GM13977 (cell line): ENCODE measurements around the gene CHRDL2.

Source experiments
- DNase-seq: peaks from one replicate; pipeline ENCODE4 v3.0.0; 2012; ENCODE audit warnings: low spot score
- CTCF ChIP-seq: IDR thresholded peaks from 2 replicates; pipeline ENCODE4 v1.5.1; 2012; ENCODE audit warnings: mild to moderate bottlenecking, control low read depth; ENCODE audit not compliant: insufficient read depth; ENCODE audit errors: extremely low read depth, missing control alignments
- in situ Hi-C: fragments of 300-500 bp; cut with MboI; formaldehyde crosslinking; loops from one replicate; pipeline ENCODE4 v1.12.0; 2022; ENCODE audit warnings: low sequenced_read_pairs, low pct_unique_long_range_greater_than_20kb, mixed read lengths, inconsistent platforms; ENCODE audit not compliant: unreplicated experiment

Gene CHRDL2

GRCh38 chr11:74731301-74732094, at the start of gene CHRDL2:
CHRDL2 (minus strand) TSS chr11:74731426; CDS start chr11:74730888, 538 bp downstream.
- in situ Hi-C loops, result no loop called here
- no peak for TF ChIP-seq CTCF
- DNase-seq, result no peak

- no peak for TF ChIP-seq CTCF
- in situ Hi-C loops, result no loop called here
- DNase-seq, result no peak
These were observed 49.2 kb upstream of the CHRDL2 start for GRCh38 chr11:74780248-74781005.

- in situ Hi-C loops, result no loop called here
- TF ChIP-seq CTCF, result no peak
- DNase-seq, result no peak
These were observed 47.4 kb upstream of the CHRDL2 start for GRCh38 chr11:74778581-74778980.

- in situ Hi-C loops, result no loop called here
- DNase-seq, result no peak
- no peak for TF ChIP-seq CTCF
These were observed 46.7 kb upstream of the CHRDL2 start for GRCh38 chr11:74777877-74778276.

- no peak for TF ChIP-seq CTCF
- in situ Hi-C loops, result no loop called here
- DNase-seq, result no peak
These were observed 45.8 kb upstream of the CHRDL2 start for GRCh38 chr11:74777038-74777437.

- in situ Hi-C loops, result no loop called here
- no peak for TF ChIP-seq CTCF
- no peak for DNase-seq
These were observed 45.3 kb upstream of the CHRDL2 start for GRCh38 chr11:74776546-74776945.
